ENCODE results near the gene CTIF.
"Not testable (repeated sequence)": the region's sequence is repeated elsewhere in the genome, so short reads cannot be mapped to it uniquely, and the experiment has no call there.

CTIF gene

DNA sequence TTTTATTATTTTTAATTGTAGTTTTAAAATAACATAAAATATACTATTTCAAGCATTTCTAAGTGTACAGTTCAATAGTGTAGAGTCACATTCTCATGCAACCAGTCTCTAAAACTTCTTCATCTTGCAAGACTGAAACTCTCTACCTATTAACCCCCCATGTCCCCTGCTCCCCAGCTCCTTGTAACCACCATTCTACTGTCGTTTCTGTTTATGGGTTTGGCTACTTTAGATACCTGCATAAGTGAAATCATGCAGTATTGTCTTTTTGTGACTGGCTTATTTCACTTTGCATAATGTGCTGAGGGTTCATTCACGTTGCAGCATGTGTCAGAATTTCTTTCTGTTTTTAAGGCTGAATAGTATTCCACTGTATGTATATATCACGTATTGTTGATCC is 272.6 kb downstream of the CTIF start:
- ATAC-seq, result no peak
- H3K36me3 Mint-ChIP-seq, result peaks cover 16% of the 10 kb centered on the region
- peaks cover 66% of the 10 kb centered on the region for H3K4me1 Mint-ChIP-seq
- H3K27ac Mint-ChIP-seq, result peak overlapping the region; percentile 73
- no peak for DNase-seq (ENCODE audit: low spot score in 2 of 2)
- no peaks in the 10 kb centered on the region for H3K9me3 Mint-ChIP-seq
- H3K4me3 Mint-ChIP-seq, result no peak overlapping the region

DNA sequence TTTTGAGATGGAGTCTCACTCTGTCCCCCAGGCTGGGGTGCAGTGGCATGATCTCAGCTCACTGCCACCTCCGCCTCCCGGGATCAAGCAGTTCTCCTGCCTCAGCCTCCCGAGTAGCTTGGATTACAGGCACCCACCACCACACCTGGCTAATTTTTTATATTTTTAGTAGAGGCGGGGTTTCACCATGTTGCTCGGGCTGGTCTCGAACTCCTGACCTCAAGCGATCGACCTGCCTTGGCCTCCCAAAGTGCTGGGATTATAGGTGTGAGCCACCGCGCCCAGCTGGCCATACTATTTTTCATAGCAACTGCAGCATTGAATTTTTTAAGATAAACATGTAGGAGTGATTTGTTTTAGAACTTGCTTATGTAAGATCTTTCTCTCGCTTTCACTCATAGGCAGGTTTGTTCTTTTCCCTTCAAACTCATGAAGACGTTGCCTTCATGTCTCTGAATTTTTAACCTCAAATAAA is 273.2 kb downstream of the CTIF start:
- peak in 1 of 2 donors; percentile 58 for DNase-seq (ENCODE audit: low spot score in 2 of 2)
- Mint-ChIP-seq H3K27ac (peak overlapping the region; percentile 73), H3K4me3 (peak overlapping the region; percentile 52)

GRCh38 chr18:48813321-48813720 is 274.5 kb downstream of the CTIF start:
- peaks cover 29% of the 10 kb centered on the region for H3K36me3 Mint-ChIP-seq
- H3K4me3 Mint-ChIP-seq, result peak overlapping the region; percentile 52
- peak overlapping the region; percentile 97 for H3K27ac Mint-ChIP-seq
- peak in 1 of 2 donors; percentile 47 for DNase-seq (ENCODE audit: low spot score in 2 of 2)
- no peaks in the 10 kb centered on the region for H3K9me3 Mint-ChIP-seq
- peaks cover 71% of the 10 kb centered on the region for H3K4me1 Mint-ChIP-seq
- ATAC-seq, result no peak

More for the DNA sequence above, 273.2 kb downstream of the CTIF start:
- peaks cover 66% of the 10 kb centered on the region for H3K4me1 Mint-ChIP-seq
- H3K36me3 Mint-ChIP-seq, result peaks cover 22% of the 10 kb centered on the region
- H3K9me3 Mint-ChIP-seq, result not testable (repeated sequence)
- ATAC-seq, result peak; percentile 24

DNA sequence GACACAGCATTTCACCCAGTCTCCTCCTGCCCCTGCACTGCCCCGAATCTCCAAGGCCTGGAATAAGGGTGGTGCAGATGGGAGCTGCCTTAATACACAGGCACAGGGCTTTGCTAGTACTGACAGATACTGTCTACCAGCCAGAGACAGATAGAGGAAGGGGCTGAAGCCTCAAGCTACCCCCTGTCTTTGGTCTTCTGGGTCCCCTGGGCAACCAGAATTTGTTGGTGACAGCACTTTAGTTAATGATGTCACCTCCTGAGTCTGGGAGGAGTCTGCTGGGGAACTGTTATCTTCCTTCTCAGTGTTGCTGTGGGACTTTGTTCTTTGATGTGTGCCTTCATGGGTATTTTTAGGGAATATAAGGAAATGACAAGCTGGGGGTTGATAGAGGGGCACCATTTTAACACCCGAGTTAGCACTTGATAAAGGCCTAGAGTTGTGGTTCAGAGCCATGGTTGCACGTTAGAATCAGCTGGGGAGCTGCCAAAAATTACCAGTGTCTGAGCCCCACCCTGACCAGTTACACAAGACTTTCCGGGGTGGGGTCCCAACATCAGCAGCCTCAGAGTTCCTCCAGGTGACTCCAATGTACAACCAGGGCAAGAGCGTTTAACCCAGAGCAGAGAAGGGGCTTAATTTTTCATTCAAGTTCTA is 275.1 kb downstream of the CTIF start:
- Mint-ChIP-seq H3K4me1 (peaks cover 77% of the 10 kb centered on the region), H3K9me3 (no peaks in the 10 kb centered on the region), H3K36me3 (peaks cover 35% of the 10 kb centered on the region), H3K4me3 (peak overlapping the region; percentile 52), H3K27ac (peak overlapping the region; percentile 97)
- ATAC-seq (peak; percentile 57), DNase-seq (ENCODE audit: low spot score in 2 of 2) (peak in 1 of 2 donors; percentile 66)

- Mint-ChIP-seq H3K4me3 (peak overlapping the region; percentile 52), H3K27ac (peak overlapping the region; percentile 97), H3K36me3 (peaks cover 42% of the 10 kb centered on the region), H3K4me1 (peaks cover 83% of the 10 kb centered on the region), H3K9me3 (no peaks in the 10 kb centered on the region)
- ATAC-seq (peak; percentile 82), DNase-seq (ENCODE audit: low spot score in 2 of 2) (peak in 1 of 2 donors; percentile 62)
Observed at GRCh38 chr18:48814490-48815178, 275.8 kb downstream of the CTIF start.

- peak overlapping the region; percentile 52 for H3K4me3 Mint-ChIP-seq
- peaks cover 42% of the 10 kb centered on the region for H3K36me3 Mint-ChIP-seq
- H3K4me1 Mint-ChIP-seq, result peaks cover 88% of the 10 kb centered on the region
- H3K9me3 Mint-ChIP-seq, result no peaks in the 10 kb centered on the region
- DNase-seq (ENCODE audit: low spot score in 2 of 2) (no peak), ATAC-seq (no peak)
- H3K27ac Mint-ChIP-seq, result peak overlapping the region; percentile 97
Observed at GRCh38 chr18:48815179-48815515, 276.3 kb downstream of the CTIF start.

DNA sequence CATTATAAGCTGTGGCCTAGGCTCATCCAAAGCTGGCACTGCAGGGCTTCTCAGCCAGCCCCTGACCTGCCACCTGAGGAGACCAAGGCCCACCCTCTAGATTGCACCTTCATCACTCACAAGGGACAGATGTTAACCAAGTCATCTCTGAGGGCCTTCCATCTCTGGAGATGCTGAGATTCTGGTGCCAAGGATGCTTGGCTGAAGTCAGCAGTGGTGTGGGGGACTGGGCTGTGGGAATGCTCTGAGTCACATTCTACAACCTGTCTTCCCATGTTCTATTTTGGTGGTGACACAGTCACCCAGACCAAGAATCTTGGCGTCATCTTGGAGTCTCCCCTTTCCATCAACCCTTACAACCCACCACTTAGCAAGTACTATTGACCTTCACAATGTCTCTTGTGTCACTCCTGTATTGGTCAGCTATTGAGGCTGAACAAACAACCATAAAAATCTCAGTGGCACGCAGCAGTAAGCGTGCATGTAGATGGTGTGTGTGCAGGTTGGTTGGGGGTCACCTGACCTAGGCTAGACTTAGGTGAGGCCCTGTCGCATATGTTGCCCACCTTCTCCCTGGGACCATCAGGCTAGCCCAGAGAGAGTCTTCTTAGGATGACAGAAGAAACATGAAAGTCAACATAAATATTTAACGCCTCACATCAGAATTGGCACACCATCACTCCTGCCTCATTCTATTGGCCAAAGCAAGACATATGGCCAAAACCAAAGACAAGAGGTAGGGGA is 276.9 kb downstream of the CTIF start:
- H3K27ac Mint-ChIP-seq, result peak overlapping the region; percentile 97
- peak overlapping the region; percentile 52 for H3K4me3 Mint-ChIP-seq
- H3K9me3 Mint-ChIP-seq, result no peaks in the 10 kb centered on the region
- peak; percentile 27 for ATAC-seq
- DNase-seq (ENCODE audit: low spot score in 2 of 2), result peak in 1 of 2 donors; percentile 57
- H3K36me3 Mint-ChIP-seq, result peaks cover 47% of the 10 kb centered on the region
- H3K4me1 Mint-ChIP-seq, result peaks cover 91% of the 10 kb centered on the region

DNA sequence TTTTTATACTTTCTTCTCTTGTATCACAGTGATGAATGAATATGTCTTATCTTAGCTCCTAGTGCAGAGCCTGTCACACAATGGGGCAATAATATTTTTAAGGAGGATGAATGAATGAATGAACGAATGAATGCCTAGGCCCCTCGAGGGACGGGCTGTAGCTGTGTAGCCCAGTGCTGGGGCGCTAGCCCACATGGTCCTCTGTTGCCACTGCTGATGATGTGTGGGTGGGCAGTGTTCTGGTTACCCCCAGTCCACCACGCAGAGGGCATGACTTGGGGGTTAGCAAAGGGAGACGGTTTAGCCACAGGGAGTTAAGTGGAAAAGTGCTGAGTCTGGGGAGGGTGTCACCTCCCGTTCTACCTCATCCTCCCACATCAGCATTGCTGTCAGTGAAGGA is 277.7 kb downstream of the CTIF start:
- no peak for ATAC-seq
- DNase-seq (ENCODE audit: low spot score in 2 of 2), result no peak
- Mint-ChIP-seq H3K36me3 (peaks cover 53% of the 10 kb centered on the region), H3K27ac (peak overlapping the region; percentile 97), H3K4me3 (peak overlapping the region; percentile 52), H3K9me3 (no peaks in the 10 kb centered on the region), H3K4me1 (peaks cover 91% of the 10 kb centered on the region)

GRCh38 chr18:48817021-48817461 is 278.2 kb downstream of the CTIF start:
- Mint-ChIP-seq H3K9me3 (no peaks in the 10 kb centered on the region), H3K36me3 (peaks cover 50% of the 10 kb centered on the region), H3K4me3 (peak overlapping the region; percentile 52), H3K27ac (peak overlapping the region; percentile 97), H3K4me1 (peaks cover 91% of the 10 kb centered on the region)
- DNase-seq (ENCODE audit: low spot score in 2 of 2) (peak in 1 of 2 donors; percentile 37), ATAC-seq (no peak)

DNA sequence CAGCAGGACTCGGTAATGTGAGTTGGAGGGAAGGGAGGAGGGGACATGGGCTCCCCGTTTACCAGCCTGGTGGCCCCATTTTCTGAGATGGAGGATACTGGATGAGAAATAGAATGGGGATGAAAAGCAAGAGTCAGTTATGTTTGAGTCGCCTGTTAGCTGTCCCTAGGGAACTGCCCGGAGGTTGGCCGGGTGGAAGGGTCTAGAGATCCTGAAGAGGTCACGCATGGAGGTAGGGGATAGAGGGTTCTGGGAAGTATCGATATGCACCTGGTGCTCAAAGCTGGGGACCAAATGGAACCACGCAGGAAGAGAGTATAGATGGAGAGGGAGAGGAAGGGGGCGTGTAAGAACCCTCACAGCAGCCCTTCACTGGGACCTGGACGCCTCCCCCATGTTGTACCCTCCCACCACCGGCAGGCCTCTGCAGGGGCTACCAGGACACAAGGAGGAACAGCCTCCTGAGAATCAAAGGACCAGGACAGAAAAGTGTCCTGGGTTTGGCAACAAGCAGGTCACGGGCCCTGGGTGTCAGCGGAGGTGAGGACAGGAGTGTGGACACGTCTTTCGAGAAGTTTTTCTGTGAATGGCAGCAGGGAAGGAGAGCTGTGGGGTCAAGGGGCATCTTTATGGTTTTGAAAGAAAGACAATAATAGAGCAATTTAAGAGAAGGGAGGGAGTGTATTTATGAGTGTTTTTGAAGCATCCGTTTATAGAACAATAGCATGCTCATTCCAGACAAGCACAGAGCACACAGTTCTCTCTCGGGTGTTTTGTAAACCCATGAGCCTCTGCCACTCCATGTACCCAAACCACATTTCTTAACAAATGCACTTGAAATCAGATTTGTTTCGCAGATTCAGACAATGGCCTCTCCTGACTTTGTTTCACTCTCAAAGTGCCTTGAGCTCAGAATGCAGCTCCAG is 279.8 kb downstream of the CTIF start:
- Mint-ChIP-seq H3K4me3 (peak overlapping the region; percentile 4), H3K36me3 (peaks cover 40% of the 10 kb centered on the region), H3K27ac (peak overlapping the region; percentile 89), H3K9me3 (no peaks in the 10 kb centered on the region), H3K4me1 (peaks cover 89% of the 10 kb centered on the region)
- ATAC-seq (no peak), DNase-seq (ENCODE audit: low spot score in 2 of 2) (peak in 1 of 2 donors; percentile 47)

DNA sequence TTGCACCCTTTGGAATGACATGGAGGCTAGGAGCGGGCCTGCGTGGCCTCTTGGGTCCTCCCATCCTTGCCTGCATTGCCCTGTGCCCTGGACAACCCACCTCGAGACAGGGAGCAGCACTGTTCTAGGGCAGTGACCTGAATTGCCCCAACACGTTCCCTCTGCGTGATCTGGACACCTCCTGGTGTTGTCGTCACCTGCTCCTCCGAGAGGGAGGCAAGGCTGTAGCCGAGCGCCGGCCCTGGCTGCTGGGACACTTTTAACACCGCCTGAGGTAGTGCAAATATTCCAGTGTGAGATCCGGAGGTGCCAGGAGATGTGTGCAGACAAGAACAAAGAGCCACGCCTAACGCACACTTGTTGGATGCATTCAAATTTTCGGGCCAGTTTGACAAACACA is 280.4 kb downstream of the CTIF start:
- Mint-ChIP-seq H3K9me3 (no peaks in the 10 kb centered on the region), H3K36me3 (peaks cover 40% of the 10 kb centered on the region), H3K27ac (peak overlapping the region; percentile 89), H3K4me1 (peaks cover 89% of the 10 kb centered on the region), H3K4me3 (peak overlapping the region; percentile 52)
- no peak for DNase-seq (ENCODE audit: low spot score in 2 of 2)
- no peak for ATAC-seq

- H3K4me1 Mint-ChIP-seq, result peaks cover 89% of the 10 kb centered on the region
- ATAC-seq (no peak), DNase-seq (ENCODE audit: low spot score in 2 of 2) (peak in 1 of 2 donors; percentile 48)
- peaks cover 44% of the 10 kb centered on the region for H3K36me3 Mint-ChIP-seq
- H3K27ac Mint-ChIP-seq, result peak overlapping the region; percentile 89
- H3K4me3 Mint-ChIP-seq, result peak overlapping the region; percentile 52
- no peaks in the 10 kb centered on the region for H3K9me3 Mint-ChIP-seq
Observed at GRCh38 chr18:48819781-48820482, 281.1 kb downstream of the CTIF start.

GRCh38 chr18:48820483-48821250 is 281.8 kb downstream of the CTIF start:
- no peaks in the 10 kb centered on the region for H3K9me3 Mint-ChIP-seq
- peak overlapping the region; percentile 52 for H3K4me3 Mint-ChIP-seq
- peak; percentile 97 for ATAC-seq
- H3K36me3 Mint-ChIP-seq, result peaks cover 52% of the 10 kb centered on the region
- peak in 1 of 2 donors; percentile 82 for DNase-seq (ENCODE audit: low spot score in 2 of 2)
- peak overlapping the region; percentile 89 for H3K27ac Mint-ChIP-seq
- peaks cover 89% of the 10 kb centered on the region for H3K4me1 Mint-ChIP-seq
